ENCODE measurements around the gene ZNF487. TPM values are rescaled to one million over a fixed set of nuclear protein-coding genes. Genes with fewer than 3 reads are reported as not detected.

ZNF487 gene
- polyA plus RNA-seq, 1 donor from 2014 or later = 11.8 TPM

DNA sequence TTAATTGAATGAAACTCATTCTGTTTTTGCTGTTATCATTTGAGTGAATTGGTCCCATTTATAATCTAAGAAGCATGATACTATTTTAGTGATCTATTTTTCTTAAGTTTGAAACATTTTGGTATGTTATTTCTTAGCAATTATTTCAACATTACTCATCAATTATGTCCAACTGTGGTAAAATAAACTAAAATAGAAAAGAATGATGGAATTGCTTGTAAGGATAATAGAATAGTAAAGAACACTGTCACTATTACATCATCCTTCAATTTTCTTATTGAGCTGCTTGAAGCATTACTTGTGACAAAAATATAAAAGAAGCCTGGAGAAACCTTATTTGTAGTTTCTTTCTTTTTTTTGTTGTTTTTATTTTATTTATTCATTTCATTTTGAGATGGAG is 42.4 kb downstream of the ZNF487 start:
- Histone ChIP-seq H3K36me3 (ENCODE audit: insufficient read depth, low read length) (peaks cover 8% of the 10 kb centered on the region), H3K9me3 (ENCODE audit: low read length) (peaks cover 4% of the 10 kb centered on the region), H3K9me2 (ENCODE audit: insufficient read depth, low read length) (no peaks in the 10 kb centered on the region), H3K9ac (ENCODE audit: low read length) (no peak overlapping the region), H3F3A (ENCODE audit: insufficient read depth, low read length, poor library complexity, severe bottlenecking) (no peaks in the 10 kb centered on the region), H3K79me2 (replicated peaks; ENCODE audit: insufficient read depth, low read length) (no peaks in the 10 kb centered on the region), H3K4me3 (ENCODE audit: low read length) (no peak overlapping the region), H4K20me1 (ENCODE audit: insufficient read depth) (no peaks in the 10 kb centered on the region), H3K27me3 (ENCODE audit: insufficient read depth, low read depth, low read length) (no peaks in the 10 kb centered on the region), H2AFZ (ENCODE audit: low read depth, low read length) (no peak overlapping the region), H3K4me2 (ENCODE audit: low read length) (no peak overlapping the region), H3K27ac (ENCODE audit: low read length) (no peak overlapping the region)
- TF ChIP-seq EZH2 (IDR thresholded peaks at IDR 0.05; ENCODE audit: borderline replicate concordance, insufficient read depth, low read length, poor library complexity, severe bottlenecking) (no peak), POLR2AphosphoS5 (IDR thresholded peaks at IDR 0.05) (no peak), MXI1 (conservative IDR thresholded peaks at IDR 0.05; ENCODE audit: poor library complexity, severe bottlenecking) (no peak), TAF1 (IDR thresholded peaks at IDR 0.05; ENCODE audit: low read depth) (no peak), SMC3 (conservative IDR thresholded peaks at IDR 0.05; ENCODE audit: poor library complexity) (no peak), EP300 (conservative IDR thresholded peaks at IDR 0.05; ENCODE audit: poor library complexity, severe bottlenecking) (no peak), RAD21 (conservative IDR thresholded peaks at IDR 0.05) (no peak)
- TF ChIP-seq, protein P1, sequence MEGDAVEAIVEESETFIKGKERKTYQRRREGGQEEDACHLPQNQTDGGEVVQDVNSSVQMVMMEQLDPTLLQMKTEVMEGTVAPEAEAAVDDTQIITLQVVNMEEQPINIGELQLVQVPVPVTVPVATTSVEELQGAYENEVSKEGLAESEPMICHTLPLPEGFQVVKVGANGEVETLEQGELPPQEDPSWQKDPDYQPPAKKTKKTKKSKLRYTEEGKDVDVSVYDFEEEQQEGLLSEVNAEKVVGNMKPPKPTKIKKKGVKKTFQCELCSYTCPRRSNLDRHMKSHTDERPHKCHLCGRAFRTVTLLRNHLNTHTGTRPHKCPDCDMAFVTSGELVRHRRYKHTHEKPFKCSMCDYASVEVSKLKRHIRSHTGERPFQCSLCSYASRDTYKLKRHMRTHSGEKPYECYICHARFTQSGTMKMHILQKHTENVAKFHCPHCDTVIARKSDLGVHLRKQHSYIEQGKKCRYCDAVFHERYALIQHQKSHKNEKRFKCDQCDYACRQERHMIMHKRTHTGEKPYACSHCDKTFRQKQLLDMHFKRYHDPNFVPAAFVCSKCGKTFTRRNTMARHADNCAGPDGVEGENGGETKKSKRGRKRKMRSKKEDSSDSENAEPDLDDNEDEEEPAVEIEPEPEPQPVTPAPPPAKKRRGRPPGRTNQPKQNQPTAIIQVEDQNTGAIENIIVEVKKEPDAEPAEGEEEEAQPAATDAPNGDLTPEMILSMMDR (IDR thresholded peaks at IDR 0.05; ENCODE audit: poor library complexity, severe bottlenecking) = no peak
- TF ChIP-seq, protein P2, sequence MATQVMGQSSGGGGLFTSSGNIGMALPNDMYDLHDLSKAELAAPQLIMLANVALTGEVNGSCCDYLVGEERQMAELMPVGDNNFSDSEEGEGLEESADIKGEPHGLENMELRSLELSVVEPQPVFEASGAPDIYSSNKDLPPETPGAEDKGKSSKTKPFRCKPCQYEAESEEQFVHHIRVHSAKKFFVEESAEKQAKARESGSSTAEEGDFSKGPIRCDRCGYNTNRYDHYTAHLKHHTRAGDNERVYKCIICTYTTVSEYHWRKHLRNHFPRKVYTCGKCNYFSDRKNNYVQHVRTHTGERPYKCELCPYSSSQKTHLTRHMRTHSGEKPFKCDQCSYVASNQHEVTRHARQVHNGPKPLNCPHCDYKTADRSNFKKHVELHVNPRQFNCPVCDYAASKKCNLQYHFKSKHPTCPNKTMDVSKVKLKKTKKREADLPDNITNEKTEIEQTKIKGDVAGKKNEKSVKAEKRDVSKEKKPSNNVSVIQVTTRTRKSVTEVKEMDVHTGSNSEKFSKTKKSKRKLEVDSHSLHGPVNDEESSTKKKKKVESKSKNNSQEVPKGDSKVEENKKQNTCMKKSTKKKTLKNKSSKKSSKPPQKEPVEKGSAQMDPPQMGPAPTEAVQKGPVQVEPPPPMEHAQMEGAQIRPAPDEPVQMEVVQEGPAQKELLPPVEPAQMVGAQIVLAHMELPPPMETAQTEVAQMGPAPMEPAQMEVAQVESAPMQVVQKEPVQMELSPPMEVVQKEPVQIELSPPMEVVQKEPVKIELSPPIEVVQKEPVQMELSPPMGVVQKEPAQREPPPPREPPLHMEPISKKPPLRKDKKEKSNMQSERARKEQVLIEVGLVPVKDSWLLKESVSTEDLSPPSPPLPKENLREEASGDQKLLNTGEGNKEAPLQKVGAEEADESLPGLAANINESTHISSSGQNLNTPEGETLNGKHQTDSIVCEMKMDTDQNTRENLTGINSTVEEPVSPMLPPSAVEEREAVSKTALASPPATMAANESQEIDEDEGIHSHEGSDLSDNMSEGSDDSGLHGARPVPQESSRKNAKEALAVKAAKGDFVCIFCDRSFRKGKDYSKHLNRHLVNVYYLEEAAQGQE (IDR thresholded peaks at IDR 0.05; ENCODE audit: borderline replicate concordance) = no peak

DNA sequence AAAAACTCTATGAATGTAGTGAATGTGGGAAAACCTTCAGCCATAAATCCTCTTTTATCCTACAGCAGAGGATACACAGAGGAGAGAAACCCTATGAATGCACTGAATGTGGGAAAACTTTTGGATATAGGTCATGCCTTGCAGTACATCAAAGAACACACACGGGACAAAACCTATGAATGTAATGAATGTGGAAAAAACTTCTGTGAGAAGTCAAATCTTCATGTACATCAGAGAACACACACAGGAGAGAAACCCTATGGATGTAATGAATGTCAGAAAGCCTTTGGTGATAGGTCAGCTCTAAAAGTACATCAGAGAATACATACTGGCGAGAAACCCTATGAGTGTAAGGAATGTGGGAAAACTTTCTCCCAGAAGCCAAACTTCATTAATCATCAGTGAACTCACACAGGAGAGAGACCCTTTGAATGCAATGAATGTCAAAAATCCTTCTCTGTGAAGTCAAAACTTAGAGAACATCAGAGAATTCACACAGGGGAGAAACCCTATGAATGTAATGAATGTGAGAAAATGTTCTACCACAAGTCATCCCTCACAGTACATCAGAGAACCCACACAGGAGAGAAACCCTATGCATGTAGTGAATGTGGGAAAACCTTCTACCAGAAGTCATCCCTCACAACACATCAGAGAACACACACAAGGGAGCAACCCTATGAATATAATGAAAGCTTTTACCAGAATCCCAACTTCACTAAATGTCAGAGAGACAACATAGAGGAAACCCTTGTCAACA is 45.6 kb downstream of the ZNF487 start:
- Histone ChIP-seq H3K4me2 (ENCODE audit: low read length) (no peak overlapping the region), H3K27ac (ENCODE audit: low read length) (no peak overlapping the region), H3K9ac (ENCODE audit: low read length) (no peak overlapping the region), H3K4me3 (ENCODE audit: low read length) (no peak overlapping the region), H3K27me3 (ENCODE audit: insufficient read depth, low read depth, low read length) (no peaks in the 10 kb centered on the region), H3K36me3 (ENCODE audit: insufficient read depth, low read length) (peaks cover 8% of the 10 kb centered on the region), H4K20me1 (ENCODE audit: insufficient read depth) (no peaks in the 10 kb centered on the region), H2AFZ (ENCODE audit: low read depth, low read length) (no peak overlapping the region), H3K79me2 (replicated peaks; ENCODE audit: insufficient read depth, low read length) (no peaks in the 10 kb centered on the region), H3K9me3 (ENCODE audit: low read length) (peaks cover 4% of the 10 kb centered on the region), H3K9me2 (ENCODE audit: insufficient read depth, low read length) (no peaks in the 10 kb centered on the region), H3F3A (ENCODE audit: insufficient read depth, low read length, poor library complexity, severe bottlenecking) (no peaks in the 10 kb centered on the region)
- TF ChIP-seq POLR2AphosphoS5 (IDR thresholded peaks at IDR 0.05) = no peak

All from neural cell (in vitro differentiated cells).